Skeletal muscle tissue (tissue), 4 donors: ENCODE measurements around the gene RXFP2. TPM values are rescaled to one million over a fixed set of nuclear protein-coding genes. Genes with fewer than 3 reads are reported as not detected.

Experiments
- H3K27ac ChIP-seq: one replicate; pipeline ENCODE4 v1.7.0; 2013; ENCODE audit warnings: mild to moderate bottlenecking, low read depth, low read length, inconsistent platforms
- H3K27me3 ChIP-seq, 3 donors: one replicate each; pipeline ENCODE4 v1.7.0; 2013; ENCODE audit warnings: low read length in 3 of 3; ENCODE audit not compliant: control insufficient read depth in 3 of 3, insufficient read depth in 3 of 3
- H3K36me3 ChIP-seq, 3 donors: one replicate each; pipeline ENCODE4 v1.7.0; 2013; ENCODE audit warnings: low read length in 3 of 3; ENCODE audit not compliant: control insufficient read depth in 3 of 3, insufficient read depth in 3 of 3
- H3K4me1 ChIP-seq, 3 donors: one replicate each; pipeline ENCODE4 v1.7.0; 2013; ENCODE audit warnings: low read length in 3 of 3, mild to moderate bottlenecking in 3 of 3; ENCODE audit not compliant: control insufficient read depth in 3 of 3, insufficient read depth in 3 of 3
- H3K4me3 ChIP-seq, 3 donors: one replicate each; pipeline ENCODE4 v1.7.0; 2013; ENCODE audit warnings: low read length in 3 of 3
- H3K9ac ChIP-seq, 3 donors: one replicate each; pipeline ENCODE4 v1.7.0; 2013; ENCODE audit warnings: low read length in 3 of 3, mild to moderate bottlenecking in 3 of 3, moderate library complexity in 2 of 3, low read depth in 1 of 3
- H3K9me3 ChIP-seq, 3 donors: one replicate each; pipeline ENCODE4 v1.7.0; 2013; ENCODE audit warnings: low read length in 3 of 3; ENCODE audit not compliant: control insufficient read depth in 3 of 3
- total RNA-seq: library from RNA; depleted of rRNA; stranded (reverse); fragments of >200 nt; gene quantifications from one replicate; pipeline ENCODE4 v1.2.3, GENCODE V29; 2014
- donor health status: Osteomylitis.

Gene RXFP2
- total RNA-seq, 1 donor from 2014 or later = under 0.01 TPM

GRCh38 chr13:31764556-31764955, 25.2 kb downstream of the RXFP2 start:
- Histone ChIP-seq H3K9me3 (no peaks in the 10 kb centered on the region), H3K27me3 (no peaks in the 10 kb centered on the region), H3K36me3 (no peaks in the 10 kb centered on the region), H3K4me3 (no peak overlapping the region), H3K4me1 (no peaks in the 10 kb centered on the region), H3K9ac (no peak overlapping the region), H3K27ac (no peak overlapping the region)

- no peaks in the 10 kb centered on the region for H3K27me3 ChIP-seq
- no peaks in the 10 kb centered on the region for H3K9me3 ChIP-seq
- no peaks in the 10 kb centered on the region for H3K4me1 ChIP-seq
- no peak overlapping the region for H3K27ac ChIP-seq
- no peak overlapping the region for H3K9ac ChIP-seq
- H3K36me3 ChIP-seq = no peaks in the 10 kb centered on the region
- no peak overlapping the region for H3K4me3 ChIP-seq
Measured at GRCh38 chr13:31765138-31765785, 25.9 kb downstream of the RXFP2 start.

- Histone ChIP-seq H3K36me3 (no peaks in the 10 kb centered on the region), H3K27ac (no peak overlapping the region), H3K4me3 (no peak overlapping the region)
Measured at GRCh38 chr13:31767175-31767900, 28.0 kb downstream of the RXFP2 start.

GRCh38 chr13:31768351-31768750, 29.0 kb downstream of the RXFP2 start:
- no peaks in the 10 kb centered on the region for H3K27me3 ChIP-seq
- no peaks in the 10 kb centered on the region for H3K9me3 ChIP-seq
- H3K27ac ChIP-seq = no peak overlapping the region
- H3K4me1 ChIP-seq = peaks cover 0 to 3% (median 0%) of the 10 kb centered on the region in 3 donors
- H3K36me3 ChIP-seq = no peaks in the 10 kb centered on the region
- H3K9ac ChIP-seq = no peak overlapping the region
- no peak overlapping the region for H3K4me3 ChIP-seq

More at GRCh38 chr13:31767175-31767900, 28.0 kb downstream of the RXFP2 start:
- no peak overlapping the region for H3K9ac ChIP-seq
- H3K9me3 ChIP-seq = no peaks in the 10 kb centered on the region
- no peaks in the 10 kb centered on the region for H3K27me3 ChIP-seq
- H3K4me1 ChIP-seq = no peaks in the 10 kb centered on the region

GRCh38 chr13:31769575-31769974, 30.2 kb downstream of the RXFP2 start:
- no peak overlapping the region for H3K9ac ChIP-seq
- H3K27ac ChIP-seq = no peak overlapping the region

GRCh38 chr13:31772231-31772630, 32.9 kb downstream of the RXFP2 start:
- Histone ChIP-seq H3K4me3 (no peak overlapping the region), H3K9me3 (no peaks in the 10 kb centered on the region), H3K27ac (no peak overlapping the region), H3K27me3 (no peaks in the 10 kb centered on the region), H3K9ac (no peak overlapping the region), H3K36me3 (no peaks in the 10 kb centered on the region), H3K4me1 (peaks cover 0 to 3% (median 0%) of the 10 kb centered on the region in 3 donors)

More at GRCh38 chr13:31769575-31769974, 30.2 kb downstream of the RXFP2 start:
- Histone ChIP-seq H3K36me3 (no peaks in the 10 kb centered on the region), H3K9me3 (no peaks in the 10 kb centered on the region), H3K27me3 (no peaks in the 10 kb centered on the region), H3K4me1 (peaks cover 0 to 3% (median 0%) of the 10 kb centered on the region in 3 donors), H3K4me3 (no peak overlapping the region)

- Histone ChIP-seq H3K9ac (no peak overlapping the region), H3K4me3 (no peak overlapping the region), H3K9me3 (no peaks in the 10 kb centered on the region)
Measured at GRCh38 chr13:31773538-31773937, 34.2 kb downstream of the RXFP2 start.

GRCh38 chr13:31774186-31774750, 34.9 kb downstream of the RXFP2 start:
- H3K27me3 ChIP-seq = no peaks in the 10 kb centered on the region
- H3K4me3 ChIP-seq = no peak overlapping the region
- H3K27ac ChIP-seq = no peak overlapping the region
- no peaks in the 10 kb centered on the region for H3K9me3 ChIP-seq
- H3K36me3 ChIP-seq = no peaks in the 10 kb centered on the region
- peaks cover 0 to 3% (median 0%) of the 10 kb centered on the region in 3 donors for H3K4me1 ChIP-seq
- H3K9ac ChIP-seq = no peak overlapping the region

More at GRCh38 chr13:31773538-31773937, 34.2 kb downstream of the RXFP2 start:
- no peaks in the 10 kb centered on the region for H3K36me3 ChIP-seq
- H3K27ac ChIP-seq = no peak overlapping the region
- peaks cover 0 to 3% (median 0%) of the 10 kb centered on the region in 3 donors for H3K4me1 ChIP-seq
- no peaks in the 10 kb centered on the region for H3K27me3 ChIP-seq

GRCh38 chr13:31775148-31775547, 35.8 kb downstream of the RXFP2 start:
- H3K4me3 ChIP-seq = no peak overlapping the region
- no peaks in the 10 kb centered on the region for H3K27me3 ChIP-seq
- H3K9ac ChIP-seq = no peak overlapping the region
- H3K4me1 ChIP-seq = peaks cover 0 to 3% (median 0%) of the 10 kb centered on the region in 3 donors
- H3K27ac ChIP-seq = no peak overlapping the region
- H3K36me3 ChIP-seq = no peaks in the 10 kb centered on the region
- H3K9me3 ChIP-seq = no peaks in the 10 kb centered on the region

- Histone ChIP-seq H3K9ac (no peak overlapping the region), H3K9me3 (no peaks in the 10 kb centered on the region), H3K4me1 (peaks cover 0 to 3% (median 0%) of the 10 kb centered on the region in 3 donors), H3K27ac (no peak overlapping the region), H3K36me3 (no peaks in the 10 kb centered on the region), H3K27me3 (no peaks in the 10 kb centered on the region), H3K4me3 (no peak overlapping the region)
Measured at GRCh38 chr13:31775686-31776085, 36.4 kb downstream of the RXFP2 start.
